GM21423 (cell line): ENCODE data around the gene BIN1.

ENCODE experiments used
- ATAC-seq: cut with Tn5 transposase; IDR thresholded peaks from one replicate; pipeline ENCODE4 v1.9.1; 2021; ENCODE audit warnings: mild to moderate bottlenecking, moderate library complexity; ENCODE audit not compliant: unreplicated experiment

BIN1 gene

GRCh38 chr2:127000937-127001336 is 106.0 kb downstream of the BIN1 start:
- no peak for ATAC-seq

DNA sequence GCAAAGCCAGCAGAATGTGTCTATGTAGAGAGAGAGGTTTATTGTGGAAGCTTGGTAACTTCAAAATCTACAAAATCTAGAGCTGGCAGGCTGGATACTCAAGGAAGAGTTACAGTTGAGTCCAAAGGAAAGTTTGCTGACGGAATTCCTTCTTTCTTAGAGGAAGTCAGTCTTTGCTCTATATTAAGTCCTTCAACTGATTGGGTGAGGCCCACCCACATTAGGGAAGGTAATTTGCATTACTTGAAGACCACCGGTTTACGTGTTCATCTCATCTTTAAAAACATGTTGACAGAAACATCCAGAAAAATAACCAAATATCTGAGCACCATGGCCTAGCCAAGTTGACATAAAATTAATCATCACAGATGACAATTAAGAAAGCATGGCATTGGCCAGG is 106.8 kb downstream of the BIN1 start:
- no peak for ATAC-seq

- ATAC-seq = no peak
Measured at GRCh38 chr2:126999106-126999756, 107.7 kb downstream of the BIN1 start.

DNA sequence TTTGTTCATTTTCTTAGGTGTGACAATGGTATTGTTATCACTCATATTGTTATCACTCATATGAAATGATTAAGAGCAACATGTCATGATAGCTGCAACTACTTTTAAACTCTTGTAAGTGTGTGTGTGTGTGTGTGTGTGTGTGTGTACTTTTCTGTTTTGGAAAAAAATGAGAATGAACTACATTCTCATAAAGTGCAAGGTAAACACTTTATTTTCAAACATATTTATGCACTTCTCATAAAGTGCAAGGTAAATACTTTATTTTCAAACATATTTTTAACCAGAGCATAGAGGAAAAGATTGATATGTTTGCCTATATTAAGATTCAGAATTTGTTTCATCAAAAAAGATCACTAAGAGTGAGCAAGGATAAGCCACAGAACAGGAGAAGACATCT is 108.5 kb downstream of the BIN1 start:
- ATAC-seq = no peak
